GM19397 (cell line): ENCODE measurements around the gene CBLB.
"Not testable (repeated sequence)": the region's sequence is repeated elsewhere in the genome, so short reads cannot be mapped to it uniquely, and the experiment has no call there.

Source experiments
- ATAC-seq: cut with Tn5 transposase; IDR thresholded peaks from one replicate; pipeline ENCODE4 v1.9.1; 2021; ENCODE audit warnings: mild to moderate bottlenecking, moderate library complexity; ENCODE audit not compliant: unreplicated experiment

CBLB gene

DNA sequence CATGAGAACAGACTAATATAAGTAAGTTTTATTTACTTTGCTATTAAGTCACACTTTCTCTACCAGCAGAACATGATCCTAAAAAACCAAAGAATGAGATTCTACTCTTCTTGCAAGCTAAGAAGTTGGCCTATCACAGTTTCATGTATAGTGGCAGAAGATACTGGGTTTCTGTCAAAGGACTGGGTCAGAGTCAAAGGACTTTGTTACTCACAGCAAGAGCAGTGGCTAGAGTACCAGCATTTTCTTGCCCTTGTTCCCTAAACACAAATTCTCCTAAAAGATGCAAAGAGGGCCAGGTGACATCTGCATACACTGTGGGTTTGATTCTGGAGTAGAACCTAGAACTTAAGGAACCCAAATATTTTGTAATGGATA is 105.2 kb downstream of the CBLB start:
- no peak for ATAC-seq

GRCh38 chr3:105762749-105763658 is 105.8 kb downstream of the CBLB start:
- ATAC-seq, result no peak

- not testable (repeated sequence) for ATAC-seq
These were observed 106.6 kb downstream of the CBLB start for GRCh38 chr3:105762214-105762613.

GRCh38 chr3:105759442-105760078 is 109.3 kb downstream of the CBLB start:
- no peak for ATAC-seq

DNA sequence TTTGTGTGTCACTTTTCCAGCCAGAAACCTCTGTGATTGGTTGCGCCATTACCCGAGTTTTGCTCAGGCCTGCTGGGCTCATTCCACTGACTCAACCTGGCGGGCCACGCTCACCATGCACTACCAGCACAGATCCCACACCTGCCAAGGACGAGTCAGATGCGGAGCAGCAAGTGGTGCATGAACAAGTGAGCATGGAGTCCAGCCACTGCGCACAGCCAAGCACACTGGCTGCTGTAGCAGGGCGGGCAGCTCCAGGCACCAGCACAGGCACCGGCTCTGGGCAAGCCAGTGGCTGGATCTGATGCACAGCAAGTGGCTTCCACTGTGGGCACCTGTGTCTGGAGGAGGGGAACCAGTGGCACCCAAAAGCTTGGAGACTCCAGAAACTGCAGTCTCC is 110.4 kb downstream of the CBLB start:
- ATAC-seq, result no peak

DNA sequence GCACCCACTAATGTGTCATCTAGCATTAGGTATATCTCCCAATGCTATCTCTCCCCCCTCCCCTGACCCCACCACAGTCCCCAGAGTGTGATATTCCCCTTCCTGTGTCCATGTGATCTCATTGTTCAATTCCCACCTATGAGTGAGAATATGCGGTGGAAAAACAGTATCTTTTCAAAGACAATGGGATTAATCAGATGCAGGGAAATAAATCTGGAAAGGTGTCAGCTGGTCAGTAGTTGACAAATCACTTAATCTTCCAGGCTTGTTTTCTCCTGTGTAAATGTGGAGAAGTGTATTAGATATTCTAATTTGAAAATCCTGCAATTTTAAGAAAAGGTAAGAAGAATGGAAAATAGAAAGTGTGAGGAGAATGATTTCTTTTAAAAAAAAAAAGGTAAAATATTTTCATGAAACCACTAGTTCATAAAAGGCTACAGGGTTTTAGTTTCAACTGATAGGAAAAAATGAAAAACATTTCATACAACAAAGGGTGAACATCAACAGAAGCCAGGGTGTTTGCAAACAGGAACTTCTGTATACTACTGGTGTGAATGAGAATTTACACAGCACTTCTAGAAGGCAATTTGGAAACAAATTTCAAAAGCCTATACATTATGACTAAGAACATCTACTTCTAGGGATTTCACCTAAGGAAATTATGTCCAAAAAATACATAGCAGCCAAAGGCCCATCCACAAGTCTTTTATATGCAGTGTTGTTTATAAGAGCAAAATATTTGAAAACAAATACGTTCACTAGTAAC is 113.5 kb downstream of the CBLB start:
- ATAC-seq, result no peak

DNA sequence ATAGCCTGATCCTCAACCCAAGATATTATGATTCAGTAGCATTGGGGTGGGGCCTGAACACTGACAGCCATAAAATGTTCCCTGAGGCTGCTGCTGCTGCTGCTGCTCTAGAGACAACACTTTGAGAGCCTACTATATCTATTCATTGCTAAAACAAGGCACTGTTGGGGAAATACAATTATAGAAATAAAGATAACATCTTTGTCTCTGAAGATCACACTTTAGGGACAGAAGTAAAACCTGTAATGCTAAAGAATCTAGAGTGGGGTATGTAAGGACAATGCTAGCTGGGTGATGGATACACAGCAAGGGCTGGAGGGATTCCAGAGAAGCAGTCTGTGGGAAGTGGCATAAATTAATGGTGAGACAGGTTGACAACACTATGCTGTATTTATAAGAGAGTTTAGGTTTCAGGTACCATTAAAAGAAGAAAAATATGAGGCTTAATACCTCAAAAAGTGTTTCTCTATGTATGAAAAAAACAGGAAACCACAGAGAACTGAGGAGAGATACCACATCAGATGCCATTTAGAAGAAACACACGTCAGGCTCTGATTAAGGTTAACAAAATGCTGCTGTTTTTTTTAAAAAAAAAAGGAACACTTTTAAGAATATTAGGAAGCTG is 115.9 kb downstream of the CBLB start:
- no peak for ATAC-seq

GRCh38 chr3:105747696-105748095 is 121.1 kb downstream of the CBLB start:
- no peak for ATAC-seq

GRCh38 chr3:105747060-105747541 is 121.7 kb downstream of the CBLB start:
- peak; percentile 32 for ATAC-seq

DNA sequence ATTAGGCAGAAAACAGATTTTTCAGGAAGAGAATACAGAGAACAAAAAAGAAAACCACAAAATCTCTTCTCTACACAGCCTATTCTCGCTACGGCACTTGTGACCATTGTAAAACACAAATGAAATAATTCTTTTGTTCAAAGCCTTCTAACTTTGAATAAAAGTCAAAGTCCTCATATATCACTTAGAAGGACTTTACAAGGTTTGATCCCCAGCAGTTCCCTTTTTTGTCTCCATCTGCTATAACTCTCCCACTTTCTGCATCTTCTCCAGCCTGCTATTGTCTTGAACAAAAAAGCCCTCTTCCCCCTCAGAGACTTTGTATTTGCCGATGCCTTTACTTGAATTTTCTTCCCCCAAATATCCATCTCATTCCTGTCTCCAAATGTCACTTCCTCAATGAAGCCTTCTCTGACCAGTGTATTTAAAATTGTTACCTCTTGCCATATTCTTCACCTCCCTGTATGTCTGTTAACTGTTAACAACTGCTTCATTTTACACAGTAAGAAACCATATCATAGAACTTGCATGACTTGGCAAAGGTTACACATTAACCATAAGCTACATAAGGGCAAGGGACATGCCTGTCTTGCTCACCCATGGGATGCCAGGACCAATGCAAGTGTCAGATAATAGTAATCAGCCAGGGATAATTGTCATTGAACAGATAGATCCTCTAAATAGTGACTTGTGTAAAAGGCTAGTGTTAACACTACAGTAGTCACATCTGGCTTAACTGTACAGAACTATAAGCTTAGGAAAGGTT is 122.4 kb downstream of the CBLB start:
- peak; percentile 74 for ATAC-seq

GRCh38 chr3:105745046-105745445 is 123.8 kb downstream of the CBLB start:
- ATAC-seq, result no peak

GRCh38 chr3:105744202-105744601 is 124.6 kb downstream of the CBLB start:
- ATAC-seq, result no peak

DNA sequence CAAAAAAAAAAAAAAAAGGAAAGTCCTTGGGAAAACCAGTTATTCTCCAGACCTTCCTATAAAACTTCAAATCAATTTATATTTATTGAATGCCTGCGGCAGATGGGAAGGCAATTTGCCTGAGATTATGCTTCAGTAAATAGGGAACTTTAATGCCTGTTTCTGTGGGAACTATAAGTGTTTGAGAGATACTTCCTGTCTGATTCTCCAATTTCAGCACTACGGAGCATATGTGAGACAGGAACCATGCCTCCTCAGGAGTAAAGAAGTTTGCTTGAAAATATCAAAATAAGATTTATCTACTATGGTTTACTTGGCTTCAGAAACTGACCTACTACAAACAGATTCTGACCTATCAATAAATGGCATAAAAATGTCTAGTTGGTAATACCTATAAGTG is 135.5 kb downstream of the CBLB start:
- ATAC-seq, result no peak

- no peak for ATAC-seq
These were observed 137.1 kb downstream of the CBLB start for GRCh38 chr3:105731686-105732085.

DNA sequence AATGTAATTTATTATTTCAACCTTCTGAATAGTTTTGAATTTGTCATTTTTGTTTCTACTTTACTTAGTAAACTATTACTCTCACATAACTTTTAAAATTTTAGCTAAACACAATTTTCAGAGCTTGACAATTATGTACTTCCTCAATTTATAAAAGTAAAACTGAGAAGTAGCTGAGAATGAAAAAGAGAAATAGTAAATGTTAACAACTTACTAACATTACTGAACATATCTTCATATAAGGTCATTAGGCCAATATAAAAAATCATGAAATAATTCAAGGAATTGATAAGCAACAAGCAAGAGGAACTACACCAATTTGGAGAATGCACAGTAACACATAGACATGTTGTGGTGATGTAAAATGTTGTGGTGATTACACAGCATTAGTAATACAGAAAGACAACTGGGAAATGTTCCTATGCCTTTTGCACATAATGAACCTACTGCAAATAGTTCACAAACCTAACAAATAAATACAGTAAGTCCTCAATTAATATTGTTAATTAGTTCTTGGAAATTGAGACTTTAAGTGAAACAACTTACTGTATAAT is 137.9 kb downstream of the CBLB start:
- ATAC-seq, result no peak

DNA sequence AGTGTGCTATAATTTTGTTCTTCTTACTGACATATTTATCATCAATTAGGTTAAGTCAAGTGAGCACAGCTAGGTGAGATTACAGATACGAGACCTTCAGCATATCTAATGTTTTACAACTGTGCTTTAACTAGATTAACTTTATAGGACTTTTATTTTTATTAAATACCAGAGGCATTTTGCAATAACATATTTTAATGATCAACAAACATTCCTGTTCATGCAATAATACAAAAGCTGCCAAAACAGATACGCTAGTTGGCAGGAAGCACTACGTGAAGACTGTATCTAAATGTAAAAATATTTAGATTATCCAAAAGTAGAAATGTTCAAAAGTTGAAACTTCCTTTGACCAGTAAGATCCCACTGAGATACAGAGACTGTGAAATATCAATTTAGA is 139.1 kb downstream of the CBLB start:
- ATAC-seq, result no peak

GRCh38 chr3:105728771-105729312 is 140.0 kb downstream of the CBLB start:
- ATAC-seq, result no peak

DNA sequence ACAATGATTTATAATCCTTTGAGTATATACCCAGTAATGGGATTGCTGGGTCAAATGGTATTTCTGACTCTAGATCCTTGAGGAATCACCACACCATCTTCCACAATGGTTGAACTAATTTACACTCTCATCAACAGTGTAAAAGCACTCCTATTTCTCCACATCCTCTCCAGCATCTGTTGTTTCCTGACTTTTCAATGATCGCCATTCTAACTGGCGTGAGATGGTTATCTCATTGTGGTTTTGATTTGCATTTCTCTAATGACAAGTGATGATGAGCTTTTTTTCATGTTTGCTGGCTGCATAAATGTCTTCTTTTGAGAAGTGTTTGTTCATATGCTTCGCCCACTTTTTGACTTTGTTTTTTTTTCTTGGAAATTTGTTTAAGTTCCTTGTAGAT is 141.8 kb downstream of the CBLB start:
- ATAC-seq, result not testable (repeated sequence)

GRCh38 chr3:105722943-105723556 is 145.8 kb downstream of the CBLB start:
- peak; percentile 94 for ATAC-seq
